Right cardiac atrium (tissue), 5 donors: ENCODE data around the gene MAPT. TPM values are rescaled to one million over a fixed set of nuclear protein-coding genes. Genes with fewer than 3 reads are reported as not detected.

Experiments
- ATAC-seq, 2 donors: fragments of 200-7000 bp; cut with Tn5 transposase; one replicate each; pipeline versions ENCODE4 v1.8.0 to v1.9.1; 2020; ENCODE audit warnings: moderate library complexity in 2 of 2, mild to moderate bottlenecking in 1 of 2
- DNase-seq, 3 donors: peaks; one replicate each; pipeline ENCODE4 v3.0.0-alpha.2; 2020
- H3K27ac ChIP-seq: one replicate; pipeline ENCODE4 v1.5.1; 2013; ENCODE audit warnings: mild to moderate bottlenecking, low read length, control low read depth, moderate library complexity
- H3K27me3 ChIP-seq: one replicate; pipeline ENCODE4 v1.6.1; 2013; ENCODE audit not compliant: control insufficient read depth, insufficient read depth
- H3K4me1 ChIP-seq: one replicate; pipeline ENCODE4 v1.6.1; 2013; ENCODE audit warnings: low read length; ENCODE audit not compliant: control insufficient read depth, insufficient read depth
- H3K4me3 ChIP-seq: one replicate; pipeline ENCODE4 v1.5.1; 2013; ENCODE audit warnings: low read length, control low read depth
- H3K9me3 ChIP-seq: one replicate; pipeline ENCODE4 v1.6.1; 2013; ENCODE audit warnings: low read length; ENCODE audit not compliant: control insufficient read depth
- WGBS: extraction: QIAGEN DNeasy Blood & Tissue Kit; methylation state at CpG from one replicate; pipeline ENCODE4 v1.1.7; 2013; 5-methylcytosine and 5-hydroxymethylcytosine counted together
- intact Hi-C, 4 donors: fragments of 100-400 bp; cut with DNase I; formaldehyde crosslinking; loops; one replicate each; pipeline versions ENCODE4 v1.11.0 to v1.14.0; 2022 to 2023
- polyA plus RNA-seq: library from polyadenylated mRNA; stranded (reverse); fragments of 200-250 nt; gene quantifications from one replicate; pipeline ENCODE4 v1.2.3, GENCODE V29; 2013
- total RNA-seq, 4 donors: library from RNA; stranded (reverse); fragmentation: NEBNext Ultra II Directional; extraction: Animal tissue kit (Norgen Biotek cat#: 25700); gene quantifications; one replicate each; pipeline ENCODE4 v1.2.1, GENCODE V29; 2021
- donor health status: healthy with polysubstance abuse.
- donor health status: DM: no; HTN: yes; CAD: no.
- donor health status: DM: no; HTN: no; CAD: no.
- donor health status: DM: no; HTN: yes; CAD: no; lungs with severe emphysema.
- donor health status: DM: yes; HTN: yes; CAD: no.

MAPT gene
- total and polyA plus RNA-seq, 5 donors: 6.9 to 15.1 (median 8.2) TPM

GRCh38 chr17:45914047-45914717, 19.8 kb downstream of the MAPT start:
- WGBS: 52% methylated on average over 10 of the region's 10 CpGs
- no peak overlapping the region for H3K4me3 ChIP-seq
- H3K27me3 ChIP-seq: no peaks in the 10 kb centered on the region
- H3K4me1 ChIP-seq: no peaks in the 10 kb centered on the region
- intact Hi-C loops: no loop called here
- no peak overlapping the region for H3K27ac ChIP-seq
- peak in 1 of 2 donors; percentile 15 for ATAC-seq
- no peaks in the 10 kb centered on the region for H3K9me3 ChIP-seq
- no peak for DNase-seq

GRCh38 chr17:45915263-45915662, 20.9 kb downstream of the MAPT start:
- peak in 1 of 2 donors; percentile 22 for ATAC-seq
- no peaks in the 10 kb centered on the region for H3K9me3 ChIP-seq
- no peak for DNase-seq
- no peak overlapping the region for H3K27ac ChIP-seq
- H3K4me1 ChIP-seq: no peaks in the 10 kb centered on the region
- H3K4me3 ChIP-seq: no peak overlapping the region
- WGBS: 89% methylated on average over 4 of the region's 4 CpGs
- intact Hi-C loops: no loop called here
- no peaks in the 10 kb centered on the region for H3K27me3 ChIP-seq

- no peaks in the 10 kb centered on the region for H3K27me3 ChIP-seq
- WGBS: 76% methylated on average over 7 of the region's 7 CpGs
- intact Hi-C loops: no loop called here
- H3K4me3 ChIP-seq: no peak overlapping the region
- H3K9me3 ChIP-seq: no peaks in the 10 kb centered on the region
- DNase-seq (no peak), ATAC-seq (no peak)
- no peaks in the 10 kb centered on the region for H3K4me1 ChIP-seq
- H3K27ac ChIP-seq: no peak overlapping the region
Observed at GRCh38 chr17:45917081-45917480, 22.7 kb downstream of the MAPT start.

GRCh38 chr17:45918241-45918745, 23.9 kb downstream of the MAPT start:
- DNase-seq (no peak), ATAC-seq (no peak)
- no peaks in the 10 kb centered on the region for H3K9me3 ChIP-seq
- no peak overlapping the region for H3K4me3 ChIP-seq
- intact Hi-C loops: no loop called here
- 87% methylated on average over 2 of the region's 2 CpGs for WGBS
- no peak overlapping the region for H3K27ac ChIP-seq
- H3K4me1 ChIP-seq: no peaks in the 10 kb centered on the region
- H3K27me3 ChIP-seq: no peaks in the 10 kb centered on the region

- no peaks in the 10 kb centered on the region for H3K27me3 ChIP-seq
- no peak overlapping the region for H3K27ac ChIP-seq
- no peaks in the 10 kb centered on the region for H3K4me1 ChIP-seq
- no peaks in the 10 kb centered on the region for H3K9me3 ChIP-seq
- H3K4me3 ChIP-seq: no peak overlapping the region
- intact Hi-C loops: no loop called here
- no peak for ATAC-seq
- 70% methylated on average over 15 of the region's 15 CpGs for WGBS
- DNase-seq: no peak
Observed at GRCh38 chr17:45919136-45919535, 24.8 kb downstream of the MAPT start.

- intact Hi-C loops: no loop called here
- H3K27ac ChIP-seq: no peak overlapping the region
- ATAC-seq: no peak
- WGBS: 80% methylated on average over 9 of the region's 9 CpGs
- no peak overlapping the region for H3K4me3 ChIP-seq
- DNase-seq: no peak
- H3K27me3 ChIP-seq: no peaks in the 10 kb centered on the region
- no peaks in the 10 kb centered on the region for H3K9me3 ChIP-seq
- H3K4me1 ChIP-seq: no peaks in the 10 kb centered on the region
Observed at GRCh38 chr17:45920083-45920482, 25.7 kb downstream of the MAPT start.

GRCh38 chr17:45923511-45924268, 29.3 kb downstream of the MAPT start:
- 69% methylated on average over 7 of the region's 7 CpGs for WGBS
- Histone ChIP-seq H3K27me3 (no peaks in the 10 kb centered on the region), H3K4me3 (no peak overlapping the region), H3K4me1 (no peaks in the 10 kb centered on the region), H3K27ac (no peak overlapping the region), H3K9me3 (peaks cover 2% of the 10 kb centered on the region)
- no peak for DNase-seq
- peak in 1 of 2 donors; percentile 38 for ATAC-seq
- intact Hi-C loops: no loop called here

- H3K4me1 ChIP-seq: no peaks in the 10 kb centered on the region
- H3K27me3 ChIP-seq: no peaks in the 10 kb centered on the region
- H3K9me3 ChIP-seq: peaks cover 2% of the 10 kb centered on the region
- intact Hi-C loops: no loop called here
- DNase-seq: no peak
- H3K27ac ChIP-seq: no peak overlapping the region
- WGBS: 78% methylated on average over 10 of the region's 10 CpGs
- peak in 1 of 2 donors; percentile 31 for ATAC-seq
- no peak overlapping the region for H3K4me3 ChIP-seq
Observed at GRCh38 chr17:45924332-45924820, 30.0 kb downstream of the MAPT start.

GRCh38 chr17:45925311-45925710, 31.0 kb downstream of the MAPT start:
- Histone ChIP-seq H3K27ac (no peak overlapping the region), H3K4me1 (no peaks in the 10 kb centered on the region), H3K9me3 (peaks cover 2% of the 10 kb centered on the region), H3K27me3 (no peaks in the 10 kb centered on the region), H3K4me3 (no peak overlapping the region)
- intact Hi-C loops: no loop called here
- DNase-seq (no peak), ATAC-seq (no peak)

GRCh38 chr17:45927247-45927646, 32.9 kb downstream of the MAPT start:
- Histone ChIP-seq H3K9me3 (peaks cover 2% of the 10 kb centered on the region), H3K27ac (no peak overlapping the region), H3K27me3 (no peaks in the 10 kb centered on the region), H3K4me3 (no peak overlapping the region), H3K4me1 (no peaks in the 10 kb centered on the region)
- DNase-seq (no peak), ATAC-seq (no peak)
- 86% methylated on average over 4 of the region's 4 CpGs for WGBS
- intact Hi-C loops: no loop called here

GRCh38 chr17:45929344-45929743, 35.0 kb downstream of the MAPT start:
- Histone ChIP-seq H3K4me1 (no peaks in the 10 kb centered on the region), H3K27me3 (no peaks in the 10 kb centered on the region), H3K4me3 (no peak overlapping the region), H3K27ac (no peak overlapping the region), H3K9me3 (peaks cover 2% of the 10 kb centered on the region)
- intact Hi-C loops: no loop called here
- 95% methylated on average over 1 of the region's 1 CpG for WGBS
- no peak for ATAC-seq
- no peak for DNase-seq
